Stimulated activated naive CD8-positive, alpha-beta T cell treated with anti-CD3 and anti-CD28 coated beads, Interleukin-15, Interleukin-2, amounts not matched to agents 100 ng/mL and 50 ng/mL, for 24 hours (primary cell): ENCODE results near the gene SOX5.

Experiments used
- H3K27ac Mint-ChIP-seq: one replicate; pipeline ENCODE4 v1.8.0; 2021; ENCODE audit warnings: mild to moderate bottlenecking, mixed read lengths
- H3K27me3 Mint-ChIP-seq: one replicate; pipeline ENCODE4 v1.8.0; 2021; ENCODE audit warnings: mixed read lengths
- H3K36me3 Mint-ChIP-seq: one replicate; pipeline ENCODE4 v1.8.0; 2021; ENCODE audit warnings: low read depth, mixed read lengths
- H3K4me1 Mint-ChIP-seq: one replicate; pipeline ENCODE4 v1.8.0; 2021; ENCODE audit warnings: low read depth, mixed read lengths
- H3K4me3 Mint-ChIP-seq: one replicate; pipeline ENCODE4 v1.8.0; 2021; ENCODE audit warnings: mild to moderate bottlenecking, mixed read lengths
- H3K9me3 Mint-ChIP-seq: one replicate; pipeline ENCODE4 v1.8.0; 2021; ENCODE audit warnings: mixed read lengths

Gene SOX5

DNA sequence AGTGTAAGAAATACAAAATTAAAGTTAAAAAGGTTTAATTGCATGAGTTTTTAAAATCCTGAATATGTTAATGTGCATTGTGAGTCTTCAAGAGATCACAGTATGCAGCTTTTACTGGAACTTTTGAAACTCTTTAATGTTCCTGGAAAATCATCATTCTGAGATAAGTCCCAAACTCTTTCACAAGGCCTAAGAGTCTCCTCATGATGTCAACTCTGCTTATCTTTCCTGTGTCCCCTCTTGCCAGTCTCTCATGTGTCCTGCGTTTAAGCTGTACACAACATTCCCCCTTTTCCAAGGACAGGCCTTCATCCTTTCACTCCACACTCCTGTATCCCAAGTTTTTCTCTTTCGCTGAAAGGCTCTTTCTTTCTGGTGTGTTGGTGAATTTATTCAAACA is 380.1 kb downstream of the SOX5 start:
- Mint-ChIP-seq H3K27ac (no peak overlapping the region), H3K4me3 (no peak overlapping the region), H3K4me1 (no peaks in the 10 kb centered on the region), H3K9me3 (peaks cover 10% of the 10 kb centered on the region), H3K36me3 (no peaks in the 10 kb centered on the region), H3K27me3 (no peaks in the 10 kb centered on the region)

DNA sequence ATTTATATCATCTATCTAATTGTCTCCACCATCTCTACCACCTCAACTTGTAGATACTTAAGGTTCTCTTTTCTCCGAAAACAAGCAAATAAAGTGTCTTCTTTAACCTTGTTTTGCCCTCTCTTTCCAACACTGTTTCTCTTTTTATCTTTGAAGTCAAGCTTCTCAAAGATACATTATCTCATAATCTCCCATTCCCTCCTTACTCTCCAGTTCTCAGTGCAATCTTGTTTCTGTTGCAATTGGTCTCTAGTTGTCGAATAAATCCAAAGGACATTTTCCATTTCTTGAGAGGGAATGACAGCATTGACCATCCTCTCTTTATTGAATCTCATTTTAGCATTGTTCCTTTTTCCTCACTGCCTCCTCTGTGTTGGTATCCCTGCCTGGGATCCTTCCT is 383.3 kb downstream of the SOX5 start:
- Mint-ChIP-seq H3K9me3 (peaks cover 6% of the 10 kb centered on the region), H3K27me3 (no peaks in the 10 kb centered on the region), H3K4me1 (no peaks in the 10 kb centered on the region), H3K4me3 (no peak overlapping the region), H3K36me3 (no peaks in the 10 kb centered on the region), H3K27ac (no peak overlapping the region)

DNA sequence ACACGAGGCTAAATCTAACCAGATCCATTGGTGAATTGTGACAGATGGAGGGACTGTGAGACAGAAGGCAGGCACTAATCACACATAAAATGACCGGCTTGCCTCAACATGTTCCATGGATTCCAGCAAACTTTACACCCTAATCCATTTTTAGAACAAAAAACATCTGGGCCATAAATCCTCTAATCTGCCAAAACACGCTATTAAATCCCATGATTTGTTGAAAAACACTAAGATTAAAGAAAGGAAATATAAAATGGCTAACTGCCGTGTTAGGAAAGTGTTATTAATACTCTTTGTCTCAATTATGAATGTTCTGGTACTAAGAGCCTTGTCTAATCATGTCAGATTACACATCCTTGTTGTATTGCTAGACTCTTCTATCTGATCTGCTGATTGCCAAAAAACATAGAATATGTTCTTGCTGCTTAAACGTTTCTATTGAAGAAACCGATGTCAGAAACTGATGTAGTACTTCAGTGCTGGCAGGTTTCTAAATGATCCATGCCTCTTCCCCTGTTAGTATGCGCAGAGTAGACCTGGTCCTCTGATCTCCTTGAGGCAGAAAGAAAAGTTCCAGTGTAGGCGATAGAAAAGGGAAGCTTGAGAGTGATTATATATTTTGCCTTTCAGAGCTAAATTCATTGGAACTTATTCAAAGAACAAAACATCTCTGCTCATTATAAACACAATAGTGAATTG is 384.9 kb downstream of the SOX5 start:
- no peak overlapping the region for H3K27ac Mint-ChIP-seq
- peaks cover 6% of the 10 kb centered on the region for H3K9me3 Mint-ChIP-seq
- H3K27me3 Mint-ChIP-seq: no peaks in the 10 kb centered on the region
- no peak overlapping the region for H3K4me3 Mint-ChIP-seq
- H3K36me3 Mint-ChIP-seq: no peaks in the 10 kb centered on the region
- H3K4me1 Mint-ChIP-seq: no peaks in the 10 kb centered on the region

DNA sequence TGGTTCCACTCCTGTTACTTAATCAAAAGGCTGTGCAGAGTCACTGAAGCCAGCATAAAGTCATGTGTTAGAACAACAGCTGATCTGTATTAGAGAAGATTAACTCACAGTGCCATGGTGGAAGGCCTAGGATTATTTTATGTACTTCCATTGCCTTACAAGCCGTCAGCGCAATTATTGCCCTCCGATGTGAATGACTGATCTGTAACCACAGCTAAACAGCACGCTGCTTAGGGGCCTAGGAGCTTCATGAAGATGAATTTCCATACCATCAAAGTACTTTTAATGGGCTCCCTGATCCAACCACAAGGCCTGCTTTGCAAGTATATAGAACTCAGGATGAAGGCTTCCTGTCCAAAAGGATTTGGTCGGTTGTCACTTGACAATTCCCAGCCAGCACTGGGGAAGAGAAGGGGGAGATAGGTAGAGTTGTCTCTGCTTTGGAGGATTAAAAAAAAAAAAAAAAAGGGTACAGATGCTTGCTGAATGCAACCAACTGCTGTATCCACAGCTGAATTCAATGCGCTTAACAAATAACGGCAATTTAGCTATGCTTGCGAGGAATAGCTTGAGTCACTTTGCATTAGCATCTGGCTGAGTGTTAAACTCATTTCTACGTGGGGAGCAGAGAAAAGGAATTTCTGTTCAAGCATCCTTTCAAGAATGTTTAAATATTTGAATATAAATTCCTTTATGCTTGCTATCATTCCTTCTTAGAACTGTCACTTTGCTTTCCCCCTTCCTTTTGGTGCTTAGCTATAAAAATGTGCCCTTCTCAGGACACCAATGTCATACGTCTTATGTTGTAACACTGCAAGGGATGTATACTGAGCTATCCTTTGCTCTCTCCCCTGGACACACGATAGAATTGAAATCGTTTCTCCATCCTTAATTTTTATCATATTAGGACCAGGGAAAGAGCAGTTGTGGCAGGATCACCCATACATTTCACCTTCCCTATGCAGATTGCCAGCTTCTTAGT is 387.8 kb downstream of the SOX5 start:
- H3K27ac Mint-ChIP-seq: no peak overlapping the region
- H3K36me3 Mint-ChIP-seq: no peaks in the 10 kb centered on the region
- no peaks in the 10 kb centered on the region for H3K4me1 Mint-ChIP-seq
- H3K4me3 Mint-ChIP-seq: no peak overlapping the region
- H3K9me3 Mint-ChIP-seq: peaks cover 6% of the 10 kb centered on the region
- no peaks in the 10 kb centered on the region for H3K27me3 Mint-ChIP-seq

DNA sequence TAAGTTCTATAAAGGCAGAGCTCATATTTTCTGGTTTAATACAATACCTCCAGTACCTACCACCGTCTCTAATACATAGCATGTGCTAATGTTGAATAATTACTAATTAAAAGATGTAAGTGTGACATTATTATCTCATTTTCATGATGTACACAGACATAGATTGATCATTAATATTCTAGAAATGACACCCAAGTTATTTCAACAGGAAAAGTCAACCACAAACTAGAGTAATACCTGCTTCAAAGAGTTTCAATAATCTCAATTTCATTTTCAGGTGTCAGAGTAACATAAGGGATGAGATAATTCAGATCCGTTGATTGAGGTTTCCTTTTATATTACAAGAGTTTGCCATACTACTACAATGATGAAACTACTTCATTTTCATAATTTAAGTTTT is 388.9 kb downstream of the SOX5 start:
- H3K36me3 Mint-ChIP-seq: no peaks in the 10 kb centered on the region
- no peaks in the 10 kb centered on the region for H3K4me1 Mint-ChIP-seq
- no peak overlapping the region for H3K4me3 Mint-ChIP-seq
- peaks cover 6% of the 10 kb centered on the region for H3K9me3 Mint-ChIP-seq
- no peak overlapping the region for H3K27ac Mint-ChIP-seq
- H3K27me3 Mint-ChIP-seq: no peaks in the 10 kb centered on the region

DNA sequence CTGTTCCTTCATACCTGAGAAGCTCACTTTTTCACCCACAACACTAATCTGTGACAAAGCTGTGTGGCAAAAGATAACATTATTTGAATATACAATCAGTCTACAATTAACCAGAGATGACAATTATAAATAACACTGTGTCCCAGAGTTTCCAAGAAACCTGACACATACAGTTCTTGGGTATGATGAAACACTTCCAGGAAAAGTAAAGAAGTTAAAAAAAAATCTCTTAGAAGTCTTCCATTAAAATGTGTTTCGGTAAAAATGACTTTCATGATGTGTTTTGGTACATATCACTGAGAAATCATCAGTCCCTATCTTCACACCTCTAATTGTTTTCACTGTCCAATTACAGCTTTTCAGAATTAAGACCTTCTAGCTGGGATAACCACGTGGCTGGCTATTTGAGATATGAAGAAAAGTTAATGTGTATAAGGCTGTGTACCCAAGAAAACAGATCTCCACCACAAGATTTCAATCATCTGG is 390.2 kb downstream of the SOX5 start:
- H3K4me1 Mint-ChIP-seq: no peaks in the 10 kb centered on the region
- H3K27ac Mint-ChIP-seq: no peak overlapping the region
- H3K4me3 Mint-ChIP-seq: no peak overlapping the region
- no peaks in the 10 kb centered on the region for H3K9me3 Mint-ChIP-seq
- no peaks in the 10 kb centered on the region for H3K27me3 Mint-ChIP-seq
- no peaks in the 10 kb centered on the region for H3K36me3 Mint-ChIP-seq

DNA sequence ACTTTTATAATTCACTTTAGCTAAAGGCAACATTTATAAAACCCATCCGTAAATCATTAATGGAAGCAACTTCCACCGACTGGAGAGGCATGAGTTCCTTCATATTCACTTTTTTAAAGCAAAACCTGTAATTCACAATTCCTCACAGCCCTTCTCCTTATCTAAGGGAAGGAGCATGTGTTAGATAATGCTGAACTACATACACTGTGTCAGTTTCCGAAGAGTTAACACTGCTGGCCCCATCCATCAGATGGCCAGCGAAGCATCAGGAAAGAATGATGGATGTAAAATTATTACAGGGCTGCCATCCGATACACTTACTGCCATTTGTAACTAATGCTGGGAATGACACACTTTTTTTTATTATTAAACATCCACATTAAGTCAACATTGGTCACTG is 392.8 kb downstream of the SOX5 start:
- no peaks in the 10 kb centered on the region for H3K36me3 Mint-ChIP-seq
- H3K4me3 Mint-ChIP-seq: no peak overlapping the region
- H3K27ac Mint-ChIP-seq: no peak overlapping the region
- H3K9me3 Mint-ChIP-seq: no peaks in the 10 kb centered on the region
- no peaks in the 10 kb centered on the region for H3K27me3 Mint-ChIP-seq
- H3K4me1 Mint-ChIP-seq: no peaks in the 10 kb centered on the region

DNA sequence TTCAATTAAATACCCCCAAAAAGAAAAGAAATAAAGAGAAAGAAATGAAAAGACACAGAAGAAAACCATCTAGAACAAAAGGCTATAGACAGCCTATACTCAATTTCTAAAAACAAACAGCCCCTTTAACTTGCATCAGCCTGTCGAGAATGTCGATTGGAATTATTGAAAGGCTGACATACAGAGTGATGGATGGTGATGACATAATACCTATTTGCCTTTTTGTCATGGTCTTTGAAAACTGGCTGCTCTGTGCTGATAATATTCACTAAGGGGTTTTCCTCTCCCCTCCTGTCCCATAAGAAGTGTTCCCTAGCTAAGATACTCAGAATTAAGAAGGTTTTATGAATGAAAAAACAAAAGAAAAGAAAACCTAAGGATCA is 393.7 kb downstream of the SOX5 start:
- Mint-ChIP-seq H3K4me1 (no peaks in the 10 kb centered on the region), H3K36me3 (no peaks in the 10 kb centered on the region), H3K9me3 (no peaks in the 10 kb centered on the region), H3K4me3 (no peak overlapping the region), H3K27ac (no peak overlapping the region), H3K27me3 (no peaks in the 10 kb centered on the region)

DNA sequence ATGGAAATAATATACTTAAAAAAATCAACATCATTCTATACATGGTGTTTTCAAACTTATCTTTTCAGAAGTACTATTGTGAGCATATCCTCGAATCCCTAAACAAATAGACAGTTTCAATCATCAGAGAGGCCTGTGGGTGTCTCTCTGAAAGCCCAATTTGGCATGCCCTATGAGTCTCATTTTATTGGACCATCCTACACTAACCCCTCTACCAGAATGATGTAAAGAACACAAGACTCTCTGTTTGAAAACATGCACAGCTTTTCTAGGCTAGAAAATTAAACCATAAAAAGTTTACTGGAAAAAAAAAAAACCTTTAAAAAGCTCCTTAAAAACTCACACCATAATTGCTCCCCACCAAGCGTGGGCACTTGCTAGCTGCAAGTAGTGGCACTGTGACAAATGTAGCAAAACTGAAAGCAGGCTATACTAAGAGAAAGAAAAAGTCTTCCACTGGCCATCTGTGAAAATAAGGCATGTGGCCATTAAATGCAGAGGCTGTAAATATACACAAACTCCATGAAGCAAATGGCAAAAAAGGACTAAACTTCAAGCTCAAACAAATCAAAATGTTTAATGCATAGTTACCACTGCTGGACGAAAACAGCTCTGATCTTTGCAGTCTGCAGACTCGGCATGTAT is 394.2 kb downstream of the SOX5 start:
- Mint-ChIP-seq H3K27ac (no peak overlapping the region), H3K9me3 (no peaks in the 10 kb centered on the region), H3K4me1 (no peaks in the 10 kb centered on the region), H3K36me3 (no peaks in the 10 kb centered on the region), H3K4me3 (no peak overlapping the region), H3K27me3 (no peaks in the 10 kb centered on the region)

DNA sequence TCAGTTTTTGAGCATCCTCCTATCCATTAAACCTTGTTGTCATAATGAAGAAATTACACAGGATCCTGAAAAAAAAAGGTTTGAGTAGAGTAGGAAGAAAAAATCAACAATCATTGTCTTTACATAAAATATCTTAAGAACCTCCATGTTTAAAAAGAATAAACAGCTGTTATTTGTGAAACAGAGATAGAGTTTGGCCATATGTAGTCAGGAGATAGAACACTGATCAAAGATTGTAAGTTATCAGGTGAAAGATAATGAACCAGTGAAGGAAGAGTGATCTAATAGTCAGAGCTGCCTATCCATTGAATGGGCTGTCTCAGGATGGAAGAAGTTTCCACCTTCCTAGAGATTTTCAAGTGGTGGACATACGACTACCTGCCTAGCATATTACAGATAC is 397.1 kb downstream of the SOX5 start:
- Mint-ChIP-seq H3K4me3 (no peak overlapping the region), H3K9me3 (no peaks in the 10 kb centered on the region), H3K27ac (no peak overlapping the region), H3K27me3 (no peaks in the 10 kb centered on the region), H3K4me1 (no peaks in the 10 kb centered on the region), H3K36me3 (no peaks in the 10 kb centered on the region)

DNA sequence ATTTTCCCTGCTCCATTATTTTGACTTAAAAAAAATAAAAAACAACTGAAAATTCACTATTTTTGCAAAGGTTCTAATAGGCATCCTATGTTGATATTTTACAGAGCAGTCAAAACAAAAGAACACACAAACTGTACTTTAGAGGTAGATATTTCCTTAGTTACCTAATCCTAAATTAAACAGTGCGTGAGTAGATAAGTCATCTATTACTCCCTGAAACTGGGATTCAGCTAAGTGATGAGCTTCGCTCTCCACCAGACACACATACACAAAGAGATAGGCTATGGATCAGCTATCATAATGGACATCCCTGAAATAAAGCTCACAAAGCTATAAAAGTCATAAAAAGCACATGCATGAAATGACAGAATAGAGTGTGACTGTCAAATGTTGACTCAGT is 398.7 kb downstream of the SOX5 start:
- Mint-ChIP-seq H3K36me3 (no peaks in the 10 kb centered on the region), H3K9me3 (no peaks in the 10 kb centered on the region), H3K27me3 (no peaks in the 10 kb centered on the region), H3K4me1 (no peaks in the 10 kb centered on the region), H3K27ac (no peak overlapping the region), H3K4me3 (no peak overlapping the region)

DNA sequence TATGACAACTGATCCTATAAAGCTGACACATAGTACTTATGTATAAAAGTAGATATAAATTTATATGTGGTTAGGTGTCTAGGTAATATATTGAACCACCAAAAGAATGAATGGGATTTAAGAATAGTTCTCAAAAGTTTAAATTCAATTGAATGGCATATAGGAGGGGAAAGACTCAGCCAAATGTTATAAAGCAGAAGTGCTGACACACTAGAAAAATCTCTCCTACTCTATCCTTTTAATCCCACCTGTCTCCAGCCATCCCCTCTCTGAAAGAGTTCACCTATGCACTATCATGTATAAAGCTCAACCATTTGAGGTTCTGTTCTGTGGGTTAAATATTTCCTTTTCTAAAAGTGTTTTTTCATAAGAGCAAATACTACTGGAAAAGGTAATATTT is 400.7 kb downstream of the SOX5 start:
- no peak overlapping the region for H3K27ac Mint-ChIP-seq
- no peak overlapping the region for H3K4me3 Mint-ChIP-seq
- H3K4me1 Mint-ChIP-seq: no peaks in the 10 kb centered on the region
- H3K27me3 Mint-ChIP-seq: no peaks in the 10 kb centered on the region
- no peaks in the 10 kb centered on the region for H3K9me3 Mint-ChIP-seq
- no peaks in the 10 kb centered on the region for H3K36me3 Mint-ChIP-seq

DNA sequence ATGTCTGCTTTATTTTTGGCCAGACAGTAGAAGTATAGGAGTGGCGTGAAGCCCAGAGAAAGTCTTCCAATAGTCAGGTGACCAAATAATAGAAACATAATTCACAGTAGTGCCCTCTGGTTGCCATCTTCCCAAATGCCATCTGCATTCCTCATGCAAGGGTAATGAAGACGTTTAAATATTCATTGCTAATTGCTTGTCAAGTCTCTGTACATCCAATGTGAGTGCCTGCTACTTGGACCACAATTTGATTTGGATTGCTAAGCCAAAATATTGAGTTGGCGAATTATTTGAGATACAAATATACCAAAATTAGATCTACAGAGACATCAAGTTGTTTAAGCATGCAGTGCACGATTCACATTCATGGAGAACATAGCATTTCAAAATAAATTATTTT is 402.7 kb downstream of the SOX5 start:
- Mint-ChIP-seq H3K4me3 (no peak overlapping the region), H3K4me1 (no peaks in the 10 kb centered on the region), H3K36me3 (no peaks in the 10 kb centered on the region), H3K9me3 (no peaks in the 10 kb centered on the region), H3K27me3 (no peaks in the 10 kb centered on the region), H3K27ac (no peak overlapping the region)

DNA sequence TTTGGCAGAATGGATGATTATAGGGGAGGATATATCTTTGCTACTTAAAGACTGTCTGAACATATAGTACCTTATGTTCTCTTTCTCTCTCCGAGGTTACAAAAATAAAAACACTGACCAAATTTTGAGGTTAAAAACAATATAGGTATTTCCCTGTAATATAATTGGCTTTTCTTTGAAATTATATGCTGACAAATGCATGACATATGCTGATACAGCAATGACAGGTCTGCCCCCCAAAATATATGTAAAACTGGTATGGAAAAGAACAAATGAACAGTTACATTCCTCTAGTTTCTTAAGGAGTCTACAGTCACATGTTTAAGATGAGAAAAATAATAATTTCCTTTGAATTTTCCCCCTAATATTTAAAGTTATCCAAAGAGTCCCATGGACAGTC is 405.7 kb downstream of the SOX5 start:
- H3K27ac Mint-ChIP-seq: no peak overlapping the region
- H3K27me3 Mint-ChIP-seq: no peaks in the 10 kb centered on the region
- no peaks in the 10 kb centered on the region for H3K4me1 Mint-ChIP-seq
- H3K36me3 Mint-ChIP-seq: no peaks in the 10 kb centered on the region
- H3K9me3 Mint-ChIP-seq: no peaks in the 10 kb centered on the region
- H3K4me3 Mint-ChIP-seq: no peak overlapping the region

DNA sequence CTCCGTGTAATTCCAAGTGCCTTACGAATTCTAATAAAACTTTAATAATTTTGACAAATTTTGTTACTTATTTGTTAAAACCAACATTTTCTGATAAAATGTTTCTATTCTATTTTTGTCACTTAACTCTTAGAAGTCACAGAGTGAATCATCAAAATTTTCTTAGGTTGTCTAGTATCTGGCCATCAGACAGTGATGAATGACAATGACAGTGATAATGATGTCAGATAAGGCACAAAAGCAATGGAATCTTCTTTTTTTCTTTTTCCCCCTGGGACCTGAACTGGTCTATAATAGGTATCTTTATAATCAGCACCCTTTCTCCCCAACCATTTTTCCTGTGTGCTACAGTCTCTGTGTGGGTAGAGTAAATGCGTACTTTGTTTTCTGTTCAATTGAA is 407.3 kb downstream of the SOX5 start:
- no peak overlapping the region for H3K27ac Mint-ChIP-seq
- no peaks in the 10 kb centered on the region for H3K9me3 Mint-ChIP-seq
- no peak overlapping the region for H3K4me3 Mint-ChIP-seq
- H3K4me1 Mint-ChIP-seq: no peaks in the 10 kb centered on the region
- no peaks in the 10 kb centered on the region for H3K36me3 Mint-ChIP-seq
- no peaks in the 10 kb centered on the region for H3K27me3 Mint-ChIP-seq
